Smooth muscle cell (in vitro differentiated cells): ENCODE measurements around the gene TAAR5. TPM values are rescaled to one million over a fixed set of nuclear protein-coding genes. Genes with fewer than 3 reads are reported as not detected.

ENCODE experiments used
- polyA plus RNA-seq: library from polyadenylated mRNA; unstranded; fragments of >200 nt; fragmentation: Nextera tagmentation; extraction: Ambion mirVana; gene quantifications from 2 replicates; pipeline ENCODE4 v1.2.1, GENCODE V29; 2016
- small RNA-seq: library from RNA; depleted of rRNA; stranded (forward); fragments of <200 nt; gene quantifications from one replicate; pipeline ENCODE3, GENCODE V24; 2014
- total RNA-seq: library from RNA; depleted of rRNA; stranded (reverse); fragments of >200 nt; gene quantifications from 2 replicates; pipeline ENCODE4 v1.2.3, GENCODE V29; 2014

Gene TAAR5
- total and polyA plus RNA-seq, 2 experiments from 2014 or later = not detected

Small RNA genes lying within 50 kb of the gene (small RNA-seq; reads per million reads assigned to genes)
- not detected for gene TAAR7P

Other genes with a start within 250 kb of the TAAR5 start
- 12.4 and 17.1 TPM in 2 replicates for gene MOXD1, start 188.3 kb downstream of the TAAR5 start, total RNA-seq
- 15.6 and 19.4 TPM in 2 replicates for gene MOXD1, start 188.3 kb downstream of the TAAR5 start, polyA plus RNA-seq
- 25.6 and 27.4 TPM in 2 replicates for gene STX7, start 76.6 kb downstream of the TAAR5 start, total RNA-seq
- gene STX7, start 76.6 kb downstream of the TAAR5 start, polyA plus RNA-seq = 22.0 and 26.0 TPM in 2 replicates
- gene TAAR9, start 51.5 kb downstream of the TAAR5 start, total RNA-seq = not detected in 2 replicates
- gene TAAR9, start 51.5 kb downstream of the TAAR5 start, polyA plus RNA-seq = not detected in 2 replicates
- not detected in 2 replicates for gene TAAR8, start 37.1 kb downstream of the TAAR5 start, total RNA-seq
- not detected in 2 replicates for gene TAAR8, start 37.1 kb downstream of the TAAR5 start, polyA plus RNA-seq
- gene TAAR6, start 19.4 kb downstream of the TAAR5 start, total RNA-seq = not detected in 2 replicates
- not detected in 2 replicates for gene TAAR6, start 19.4 kb downstream of the TAAR5 start, polyA plus RNA-seq
- not detected in 2 replicates for gene TAAR2, start 34.5 kb upstream of the TAAR5 start, total RNA-seq
- not detected in 2 replicates for gene TAAR2, start 34.5 kb upstream of the TAAR5 start, polyA plus RNA-seq
- not detected in 2 replicates for gene TAAR1, start 69.4 kb upstream of the TAAR5 start, total RNA-seq
- not detected in 2 replicates for gene TAAR1, start 69.4 kb upstream of the TAAR5 start, polyA plus RNA-seq
- gene VNN1, start 124.3 kb upstream of the TAAR5 start, total RNA-seq = 0.13 and 0.99 TPM in 2 replicates
- 0.22 TPM in 1 of 2 replicates, not detected in the other for gene VNN1, start 124.3 kb upstream of the TAAR5 start, polyA plus RNA-seq
- gene VNN2, start 168.2 kb upstream of the TAAR5 start, total RNA-seq = not detected in 2 replicates
- not detected in 2 replicates for gene VNN2, start 168.2 kb upstream of the TAAR5 start, polyA plus RNA-seq
- gene SLC18B1, start 208.9 kb upstream of the TAAR5 start, total RNA-seq = 7.4 and 7.8 TPM in 2 replicates
- gene SLC18B1, start 208.9 kb upstream of the TAAR5 start, polyA plus RNA-seq = 5.4 and 7.1 TPM in 2 replicates
- gene RPS12, start 224.8 kb upstream of the TAAR5 start, total RNA-seq = 1,951 and 1,972 TPM in 2 replicates
- 507 and 567 TPM in 2 replicates for gene RPS12, start 224.8 kb upstream of the TAAR5 start, polyA plus RNA-seq